ENCODE data around the gene STMN3.
A peak's percentile ranks its signal among the peaks of the same experiment; 100 is the strongest.

The STMN3 gene

DNA sequence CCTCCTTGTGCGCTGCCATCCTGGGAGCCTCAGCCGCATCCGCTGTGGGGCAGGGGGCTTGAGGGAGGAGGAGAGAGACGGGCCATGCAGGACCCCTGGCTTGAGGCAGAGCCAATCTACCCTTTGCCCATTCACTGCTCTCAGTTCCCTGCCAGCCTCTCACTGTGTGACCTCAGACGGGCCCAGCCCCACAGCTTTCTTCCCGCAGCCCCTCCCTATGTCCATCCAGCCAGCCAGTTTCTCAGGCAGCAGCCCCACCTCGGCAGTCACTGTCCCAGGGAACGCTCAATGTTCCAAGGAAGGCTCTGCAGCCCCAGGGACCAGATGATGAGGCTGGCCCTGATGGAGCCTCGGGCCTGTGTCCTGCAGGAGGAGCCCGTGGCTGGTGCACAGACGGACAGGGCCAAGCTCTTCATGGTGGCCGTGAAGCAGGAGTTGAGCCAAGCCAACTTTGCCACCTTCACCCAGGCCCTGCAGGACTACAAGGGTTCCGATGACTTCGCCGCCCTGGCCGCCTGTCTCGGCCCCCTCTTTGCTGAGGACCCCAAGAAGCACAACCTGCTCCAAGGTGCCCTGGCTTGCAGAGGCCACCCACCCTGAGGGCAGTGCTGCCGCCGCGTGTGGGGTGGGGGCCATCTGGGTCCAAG lies 39.3 kb upstream of the STMN3 start:
- DNase-seq (ENCODE audit: low spot score) = no peak

DNA sequence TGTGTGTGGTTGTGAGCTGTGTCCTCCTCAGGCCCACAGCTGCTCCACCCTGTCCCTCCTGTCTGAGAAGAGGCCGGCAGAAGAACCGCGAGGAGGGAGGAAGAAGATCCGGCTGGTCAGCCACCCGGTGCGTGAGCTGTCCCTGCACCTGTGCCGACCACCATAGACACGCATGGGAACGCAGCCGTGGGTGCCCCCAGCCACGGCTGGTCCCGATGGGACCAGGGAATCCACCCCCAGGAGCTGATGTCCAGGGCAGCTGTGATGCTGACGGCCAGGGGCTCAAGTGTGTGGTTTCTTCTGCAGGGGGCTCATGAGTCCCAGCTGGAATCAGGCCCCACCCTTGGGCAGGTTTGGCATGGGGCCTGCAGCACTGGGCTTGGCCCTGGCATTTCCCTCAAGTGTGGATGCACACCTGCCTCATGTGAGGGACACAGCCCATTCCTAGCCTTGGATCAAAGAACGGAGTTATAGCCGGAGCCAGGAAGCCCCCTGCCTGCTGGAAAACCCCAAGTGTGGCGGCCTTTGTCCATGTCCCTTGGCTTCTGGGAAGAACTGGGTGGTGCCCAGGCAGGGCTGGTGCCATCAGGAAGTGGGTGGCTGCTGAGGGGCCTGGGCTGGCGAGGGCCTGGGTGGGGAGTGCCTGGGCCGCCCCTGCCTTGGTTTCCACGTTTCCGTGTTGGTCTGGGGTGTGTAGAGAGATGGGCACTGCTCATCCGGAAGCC lies 38.6 kb upstream of the STMN3 start:
- DNase-seq (ENCODE audit: low spot score) = no peak

GRCh38 chr20:63690898-63691710 lies 37.9 kb upstream of the STMN3 start:
- DNase-seq (ENCODE audit: low spot score) = no peak

DNA sequence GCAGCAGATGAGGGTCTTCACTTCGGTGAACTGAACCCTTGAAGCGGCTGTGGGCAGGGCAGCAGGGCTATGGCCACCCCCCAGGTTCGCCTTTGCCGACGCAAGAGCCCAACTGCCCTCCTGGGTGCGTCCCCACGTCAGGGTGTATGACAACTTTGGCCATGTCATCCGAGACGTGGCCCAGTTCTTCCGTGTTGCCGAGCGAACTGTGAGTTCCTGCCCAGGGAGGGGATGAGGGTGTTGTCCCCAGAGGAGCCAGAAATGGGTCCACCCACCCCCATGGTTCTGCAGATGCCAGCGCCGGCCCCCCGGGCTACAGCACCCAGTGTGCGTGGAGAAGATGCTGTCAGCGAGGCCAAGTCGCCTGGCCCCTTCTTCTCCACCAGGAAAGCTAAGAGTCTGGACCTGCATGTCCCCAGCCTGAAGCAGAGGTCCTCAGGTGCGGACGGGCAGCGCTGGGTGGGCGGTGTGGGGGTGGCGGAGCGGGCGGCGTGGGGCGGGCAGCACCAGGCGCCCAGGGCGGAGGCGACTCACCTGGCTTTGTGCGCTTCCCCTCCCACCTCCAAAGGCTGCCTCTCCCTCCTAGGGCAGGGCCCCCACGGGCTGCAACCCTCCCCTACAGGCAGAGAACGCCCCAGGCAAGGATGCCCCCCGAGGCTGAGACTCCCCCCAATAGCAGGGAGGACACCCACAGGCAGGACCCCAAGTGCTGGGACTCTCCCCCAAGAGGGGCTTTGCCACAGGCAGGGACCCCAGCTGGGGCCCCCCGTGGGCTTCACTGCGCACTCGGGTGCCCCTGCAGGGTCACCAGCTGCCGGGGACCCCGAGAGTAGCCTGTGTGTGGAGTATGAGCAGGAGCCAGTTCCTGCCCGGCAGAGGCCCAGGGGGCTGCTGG lies 37.0 kb upstream of the STMN3 start:
- DNase-seq (ENCODE audit: low spot score) = no peak

DNA sequence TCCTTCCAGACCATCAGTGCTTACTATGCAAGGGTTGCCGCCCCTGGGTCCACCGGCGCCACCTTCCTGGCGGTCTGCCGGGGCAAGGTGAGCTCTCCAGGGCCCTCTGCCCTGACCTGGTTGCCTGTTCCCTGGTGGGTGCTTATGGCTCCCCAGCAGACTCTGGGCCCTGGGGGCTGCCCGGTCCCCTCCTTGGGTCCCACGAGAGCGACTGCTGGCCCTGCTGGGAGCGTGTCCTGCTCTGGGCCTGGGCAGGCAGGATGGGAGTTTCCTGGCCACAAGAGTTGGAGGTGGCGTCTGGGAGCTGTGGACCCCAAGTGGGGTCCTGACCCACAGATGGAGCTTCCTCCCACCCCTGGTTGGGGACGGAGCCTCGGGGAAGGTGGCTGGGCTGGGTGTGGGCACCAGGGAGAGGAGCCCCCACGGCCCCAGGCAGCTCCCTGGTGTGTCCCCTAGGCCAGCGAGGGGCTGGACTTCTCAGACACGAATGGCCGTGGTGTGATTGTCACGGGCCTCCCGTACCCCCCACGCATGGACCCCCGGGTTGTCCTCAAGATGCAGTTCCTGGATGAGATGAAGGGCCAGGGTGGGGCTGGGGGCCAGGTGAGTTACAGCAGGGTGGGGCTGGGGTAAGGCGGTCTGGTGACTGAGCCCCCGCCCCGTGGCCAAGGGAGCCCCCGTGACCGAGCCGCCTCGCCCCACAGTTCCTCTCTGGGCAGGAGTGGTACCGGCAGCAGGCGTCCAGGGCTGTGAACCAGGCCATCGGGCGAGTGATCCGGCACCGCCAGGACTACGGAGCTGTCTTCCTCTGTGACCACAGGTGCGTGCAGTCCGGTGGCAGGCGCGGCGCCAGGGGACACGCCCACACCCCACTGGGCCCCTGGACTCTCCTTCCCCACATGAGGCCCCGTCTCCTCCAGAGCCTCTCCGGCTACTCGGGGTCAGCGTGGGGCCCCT lies 36.1 kb upstream of the STMN3 start:
- DNase-seq (ENCODE audit: low spot score) = no peak

DNA sequence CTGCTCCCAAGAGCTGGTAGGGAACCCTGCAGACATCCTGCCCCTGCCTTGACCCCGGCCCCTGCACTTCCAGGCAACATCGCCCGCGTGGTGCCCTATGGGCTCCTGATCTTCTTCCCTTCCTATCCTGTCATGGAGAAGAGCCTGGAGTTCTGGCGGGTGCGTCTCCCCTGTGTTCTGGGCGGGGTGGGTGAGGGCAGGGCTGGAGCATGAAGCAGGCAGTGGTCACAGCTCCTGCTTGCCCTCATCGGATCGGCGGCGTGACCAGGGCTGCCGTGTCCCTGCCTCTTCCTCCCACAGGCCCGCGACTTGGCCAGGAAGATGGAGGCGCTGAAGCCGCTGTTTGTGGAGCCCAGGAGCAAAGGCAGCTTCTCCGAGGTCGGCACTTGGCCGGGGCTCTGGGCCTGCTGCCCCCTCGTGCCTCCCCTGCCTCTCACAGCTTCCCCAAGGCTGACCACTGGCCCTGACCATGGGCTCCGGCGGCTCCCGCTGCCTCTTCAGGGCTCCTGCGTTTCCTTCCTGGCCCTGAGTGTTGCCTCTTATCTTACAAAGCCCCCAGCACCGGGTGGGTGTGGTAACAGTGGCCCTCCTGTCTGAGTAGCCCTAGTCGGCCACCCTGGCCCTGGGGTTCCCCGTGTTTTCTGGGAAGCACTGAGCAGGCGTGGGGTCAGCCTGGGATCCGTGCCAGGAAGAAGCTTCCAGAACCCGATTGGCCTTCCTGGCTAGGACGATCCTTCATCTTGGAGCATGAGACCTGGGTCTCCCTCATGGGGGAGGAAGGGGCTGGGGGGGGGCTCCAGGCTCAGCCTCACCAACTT lies 35.2 kb upstream of the STMN3 start:
- no peak for DNase-seq (ENCODE audit: low spot score)

DNA sequence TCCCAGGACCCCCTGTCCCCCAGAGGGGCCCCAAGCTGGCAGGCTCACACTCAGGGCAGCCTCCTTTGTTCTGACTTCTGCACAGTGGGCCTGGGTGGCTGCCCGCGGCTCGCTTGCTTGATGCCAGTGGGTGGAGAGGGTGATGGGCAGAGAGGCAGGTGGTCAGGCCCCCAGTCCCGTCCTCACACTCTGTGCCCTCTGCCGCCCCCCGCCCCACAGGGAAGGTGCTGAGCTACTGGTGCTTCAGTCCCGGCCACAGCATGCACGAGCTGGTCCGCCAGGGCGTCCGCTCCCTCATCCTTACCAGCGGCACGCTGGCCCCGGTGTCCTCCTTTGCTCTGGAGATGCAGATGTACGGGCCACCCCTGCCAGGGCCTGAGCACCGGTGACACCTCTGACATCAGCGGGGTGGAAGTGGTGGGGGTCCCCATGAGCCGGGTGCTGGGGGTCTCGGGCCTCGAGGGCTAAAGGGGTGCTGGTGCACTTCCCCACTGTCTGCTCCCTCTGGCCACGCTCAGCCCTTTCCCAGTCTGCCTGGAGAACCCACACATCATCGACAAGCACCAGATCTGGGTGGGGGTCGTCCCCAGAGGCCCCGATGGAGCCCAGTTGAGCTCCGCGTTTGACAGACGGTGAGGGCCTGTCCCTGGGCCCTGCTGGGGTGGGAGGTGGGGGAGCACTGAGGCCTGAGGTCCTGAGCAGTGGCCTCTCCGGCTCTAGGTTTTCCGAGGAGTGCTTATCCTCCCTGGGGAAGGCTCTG lies 34.4 kb upstream of the STMN3 start:
- DNase-seq (ENCODE audit: low spot score) = no peak

GRCh38 chr20:63686492-63687321 lies 33.5 kb upstream of the STMN3 start:
- no peak for DNase-seq (ENCODE audit: low spot score)

- DNase-seq (ENCODE audit: low spot score) = no peak
Measured at GRCh38 chr20:63686094-63686491, 32.9 kb upstream of the STMN3 start.

DNA sequence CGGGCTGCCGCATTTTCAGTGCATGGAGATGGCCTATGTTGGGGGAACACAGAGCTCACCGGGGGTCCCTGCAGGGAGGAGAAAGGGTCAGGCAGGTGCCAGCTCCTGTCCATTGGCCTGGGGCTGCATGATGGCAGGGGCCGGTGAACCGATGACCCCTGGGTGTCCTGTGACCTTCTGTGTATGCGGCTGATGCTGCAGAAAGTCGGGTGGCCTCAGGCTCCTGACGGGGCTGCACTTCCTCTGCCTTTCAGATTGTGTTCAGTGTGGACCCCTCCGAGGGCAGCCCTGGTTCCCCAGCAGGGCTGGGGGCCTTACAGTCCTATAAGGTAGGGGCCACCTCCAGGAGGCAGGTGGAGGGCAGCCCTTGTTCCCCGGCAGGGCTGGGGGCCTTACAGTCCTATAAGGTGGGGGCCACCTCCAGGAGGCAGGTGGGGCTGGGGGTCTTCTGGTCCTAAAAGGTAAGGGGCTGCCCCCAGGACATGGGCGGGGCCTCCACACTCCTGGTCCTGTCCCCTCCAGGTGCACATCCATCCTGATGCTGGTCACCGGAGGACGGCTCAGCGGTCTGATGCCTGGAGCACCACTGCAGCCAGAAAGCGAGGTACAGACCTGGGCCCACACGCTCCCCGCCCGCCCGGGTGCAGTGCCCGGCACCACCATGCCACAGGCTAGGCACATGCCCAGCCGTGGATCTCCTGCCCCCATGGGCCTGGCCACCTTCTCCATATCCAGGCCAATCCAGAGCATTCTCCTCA lies 32.2 kb upstream of the STMN3 start:
- no peak for DNase-seq (ENCODE audit: low spot score)

- DNase-seq (ENCODE audit: low spot score) = peak; percentile 67
Measured at GRCh38 chr20:63682384-63683139, 29.3 kb upstream of the STMN3 start.

GRCh38 chr20:63681609-63682142 lies 28.5 kb upstream of the STMN3 start:
- DNase-seq (ENCODE audit: low spot score) = no peak

GRCh38 chr20:63680857-63681608 lies 27.8 kb upstream of the STMN3 start:
- DNase-seq (ENCODE audit: low spot score) = no peak

- no peak for DNase-seq (ENCODE audit: low spot score)
Measured at GRCh38 chr20:63680427-63680826, 27.2 kb upstream of the STMN3 start.

GRCh38 chr20:63679799-63680305 lies 26.6 kb upstream of the STMN3 start:
- DNase-seq (ENCODE audit: low spot score) = no peak
